B cell (primary cell): ENCODE results near the gene RPS25. TPM values are rescaled to one million over a fixed set of nuclear protein-coding genes. Genes with fewer than 3 reads are reported as not detected.

Source experiments
- ATAC-seq: fragments of 200-7000 bp; cut with Tn5 transposase; one replicate; pipeline ENCODE4 v1.10.0; 2021; ENCODE audit warnings: low read depth, mild to moderate bottlenecking, moderate number of reproducible peaks, moderate library complexity
- CTCF ChIA-PET: fragments of 350-600 bp; sonication (Branson Sonifier 250); formaldehyde crosslinking; loops from one replicate; lab custom pipeline; 2021; ENCODE audit warnings: antibody characterized with exemption, inconsistent platforms; lab: Charles Lee
- POLR2A ChIA-PET: fragments of 350-600 bp; sonication (Branson Sonifier 250); formaldehyde crosslinking; loops from one replicate; lab custom pipeline; 2021; ENCODE audit warnings: antibody characterized with exemption; lab: Charles Lee
- DNase-seq: peaks from one replicate; pipeline ENCODE4 v3.0.0; 2013
- H2AFZ ChIP-seq: 2 replicates; pipeline ENCODE4 v1.6.1; 2012; ENCODE audit warnings: mild to moderate bottlenecking, low read depth, low read length; ENCODE audit not compliant: insufficient read depth, poor library complexity, severe bottlenecking
- H3K27ac ChIP-seq, 2 donors: 1 replicate in 1 of 2; 2 replicates in 1 of 2; pipeline ENCODE4 v1.5.1; 2012 to 2013; ENCODE audit warnings: low read length in 2 of 2, mild to moderate bottlenecking in 2 of 2, moderate library complexity in 1 of 2
- H3K27me3 ChIP-seq, 4 experiments: fragments of 200-600 bp in 1 of 4; sonication (generic) in 1 of 4; replicated peaks in 1 of 4; 1 replicate in 2 of 4; 2 replicates in 2 of 4; pipeline versions ENCODE4 v1.6.1 to v1.7.0; 2013 to 2016; ENCODE audit warnings: low read length in 3 of 4, mild to moderate bottlenecking in 2 of 4, mixed read lengths in 1 of 4, moderate library complexity in 1 of 4; ENCODE audit not compliant: insufficient read depth in 4 of 4, control insufficient read depth in 3 of 4; ENCODE audit errors: control extremely low read depth in 1 of 4
- H3K36me3 ChIP-seq, 2 experiments: replicated peaks in 1 of 2; 1 replicate in 1 of 2; 2 replicates in 1 of 2; pipeline versions ENCODE4 v1.6.1 to v1.7.1; 2013; ENCODE audit warnings: low read length in 1 of 2; ENCODE audit not compliant: insufficient read depth in 2 of 2, control insufficient read depth in 1 of 2; ENCODE audit errors: control extremely low read depth in 1 of 2, extremely low read depth in 1 of 2
- H3K4me1 ChIP-seq, 2 donors: fragments of 200-600 bp in 1 of 2; sonication (generic) in 1 of 2; 1 replicate in 1 of 2; 2 replicates in 1 of 2; pipeline versions ENCODE4 v1.5.1 to v1.6.1; 2013 to 2017; ENCODE audit warnings: low read length in 2 of 2; ENCODE audit not compliant: control insufficient read depth in 2 of 2, insufficient read depth in 2 of 2
- H3K4me2 ChIP-seq: replicated peaks from 2 replicates; pipeline ENCODE3; 2012; ENCODE audit warnings: mild to moderate bottlenecking, low read depth, low read length; ENCODE audit not compliant: poor library complexity, severe bottlenecking
- H3K4me3 ChIP-seq, 5 experiments: fragments of 200-600 bp in 1 of 5; sonication (generic) in 1 of 5; 1 replicate in 3 of 5; 2 replicates in 2 of 5; pipeline versions ENCODE4 v1.5.1 to v1.7.0; 2011 to 2016; ENCODE audit warnings: low read length in 4 of 5, mild to moderate bottlenecking in 4 of 5, low read depth in 2 of 5, control low read depth in 1 of 5, moderate library complexity in 1 of 5; ENCODE audit not compliant: insufficient read depth in 1 of 5; ENCODE audit errors: control extremely low read depth in 1 of 5, extremely low read depth in 1 of 5
- H3K79me2 ChIP-seq: fragments of 200-600 bp; sonication (generic); one replicate; pipeline ENCODE4 v1.6.0; 2016; ENCODE audit warnings: low read length; ENCODE audit not compliant: control insufficient read depth, insufficient read depth
- H3K9ac ChIP-seq: fragments of 200-600 bp; sonication (generic); 2 replicates; pipeline ENCODE4 v1.6.1; 2017; ENCODE audit warnings: mild to moderate bottlenecking, low read length, moderate library complexity
- H3K9me3 ChIP-seq, 3 donors: one replicate each; pipeline versions ENCODE4 v1.6.1 to v1.7.1; 2013; ENCODE audit warnings: low read length in 2 of 3; ENCODE audit not compliant: control insufficient read depth in 2 of 3, insufficient read depth in 1 of 3; ENCODE audit errors: control extremely low read depth in 1 of 3
- H4K20me1 ChIP-seq: 2 replicates; pipeline ENCODE4 v1.6.0; 2012; ENCODE audit warnings: mild to moderate bottlenecking, low read length; ENCODE audit not compliant: insufficient read depth, control insufficient read depth, poor library complexity, severe bottlenecking
- H3K27ac Mint-ChIP-seq: one replicate; pipeline ENCODE4 v1.8.0; 2021; ENCODE audit warnings: mixed read lengths
- H3K27me3 Mint-ChIP-seq: one replicate; pipeline ENCODE4 v1.8.0; 2021; ENCODE audit warnings: mixed read lengths
- H3K4me1 Mint-ChIP-seq: one replicate; pipeline ENCODE4 v1.8.0; 2021; ENCODE audit warnings: mixed read lengths
- H3K4me3 Mint-ChIP-seq: one replicate; pipeline ENCODE4 v1.8.0; 2021; ENCODE audit warnings: mixed read lengths
- H3K9me3 Mint-ChIP-seq: one replicate; pipeline ENCODE4 v1.8.0; 2022; ENCODE audit warnings: mixed read lengths; ENCODE audit not compliant: insufficient read depth
- CTCF ChIP-seq: fragments of 200-600 bp; IDR thresholded peaks from one replicate; pipeline ENCODE4 v1.8.0; 2022; ENCODE audit warnings: antibody characterized with exemption, mild to moderate bottlenecking
- EZH2 ChIP-seq: IDR thresholded peaks from 2 replicates; pipeline ENCODE4 v1.6.1; 2012; ENCODE audit warnings: borderline replicate concordance, low read depth, mild to moderate bottlenecking, moderate library complexity, low read length; ENCODE audit not compliant: insufficient read depth, poor library complexity, severe bottlenecking
- WGBS: methylation state at CpG from one replicate; pipeline ENCODE4 v1.1.5; 2013; ENCODE audit warnings: missing lambda C conversion rate; ENCODE audit not compliant: insufficient coverage; 5-methylcytosine and 5-hydroxymethylcytosine counted together
- intact Hi-C: fragments of 100-400 bp; cut with micrococcal nuclease; formaldehyde crosslinking; loops from one replicate; pipeline ENCODE4 v1.10.0; 2022
- polyA plus RNA-seq: library from polyadenylated mRNA; depleted of rRNA; stranded (reverse); fragments of >200 nt; gene quantifications from 2 replicates; pipeline ENCODE4 v1.2.3, GENCODE V29; 2012
- total RNA-seq, 2 donors: library from RNA; stranded (reverse); fragments of 120-200 nt in 1 of 2; gene quantifications; 1 replicate in 1 of 2; 2 replicates in 1 of 2; pipeline versions ENCODE4 v1.2.3 to v1.2.4, GENCODE V29; 2013 to 2022

The RPS25 gene
- total and polyA plus RNA-seq, 2 donors (not counting 1 experiment from before 2014, with no cell fraction given) = 1,823 to 2,003 TPM

- Mint-ChIP-seq H3K27me3 (no peaks in the 10 kb centered on the region), H3K4me3 (no peak overlapping the region), H3K27ac (peak overlapping the region; percentile 12), H3K9me3 (no peaks in the 10 kb centered on the region), H3K4me1 (peaks cover 20% of the 10 kb centered on the region)
- Histone ChIP-seq H4K20me1 (peaks cover 6% of the 10 kb centered on the region), H3K27me3 (no peaks in the 10 kb centered on the region), H3K4me1 (peaks cover 16 to 19% of the 10 kb centered on the region in 2 donors), H3K79me2 (peaks cover 19% of the 10 kb centered on the region), H3K4me3 (no peak overlapping the region), H2AFZ (no peak overlapping the region), H3K9ac (no peak overlapping the region), H3K9me3 (no peaks in the 10 kb centered on the region), H3K36me3 (peaks cover 0 to 68% of the 10 kb centered on the region in 2 experiments), H3K27ac (peak overlapping the region in 1 of 2 donors; percentile 22), H3K4me2 (no peak overlapping the region)
- no CpG with 5 or more reads among the region's 3 CpGs for WGBS
- intact Hi-C loops = no loop called here
- POLR2A ChIA-PET = interaction anchor here (1.6 kb wide), 1 partner anchor 15 kb away, joined by 6 read pairs; the partner anchor contains the start of gene CENATAC
- no peak for TF ChIP-seq CTCF
- TF ChIP-seq EZH2 = no peak
- DNase-seq (no peak), ATAC-seq (no peak)
- CTCF ChIA-PET = no interaction called here
These were observed 5.4 kb downstream of the RPS25 start for GRCh38 chr11:119012629-119013170.

GRCh38 chr11:119011476-119012053, 6.6 kb downstream of the RPS25 start:
- WGBS = 96% methylated on average over 5 of the region's 6 CpGs
- peaks cover 14% of the 10 kb centered on the region for H3K4me1 Mint-ChIP-seq
- H3K9me3 ChIP-seq = no peaks in the 10 kb centered on the region
- no peak overlapping the region for H2AFZ ChIP-seq
- no peak for ATAC-seq
- CTCF ChIA-PET = no interaction called here
- no peak overlapping the region for H3K4me3 ChIP-seq
- POLR2A ChIA-PET = no interaction called here
- no peaks in the 10 kb centered on the region for H3K27me3 ChIP-seq
- no peak overlapping the region for H3K27ac ChIP-seq
- TF ChIP-seq CTCF = no peak
- no peak for TF ChIP-seq EZH2
- H3K27me3 Mint-ChIP-seq = no peaks in the 10 kb centered on the region
- intact Hi-C loops = no loop called here
- no peak overlapping the region for H3K27ac Mint-ChIP-seq
- no peak for DNase-seq
- peaks cover 9% of the 10 kb centered on the region for H3K79me2 ChIP-seq
- H3K36me3 ChIP-seq = peaks cover 0 to 70% of the 10 kb centered on the region in 2 experiments
- peaks cover 6 to 9% of the 10 kb centered on the region in 2 donors for H3K4me1 ChIP-seq
- H3K4me2 ChIP-seq = no peak overlapping the region
- no peak overlapping the region for H3K4me3 Mint-ChIP-seq
- H3K9me3 Mint-ChIP-seq = no peaks in the 10 kb centered on the region
- no peak overlapping the region for H3K9ac ChIP-seq
- H4K20me1 ChIP-seq = peaks cover 6% of the 10 kb centered on the region
